Measurements from ENCODE around the gene ABCF1. TPM values are rescaled to one million over a fixed set of nuclear protein-coding genes. Genes with fewer than 3 reads are reported as not detected.

ABCF1 gene
- total and polyA plus RNA-seq, 4 donors = 20.4 to 33.9 (median 26.1) TPM

GRCh38 chr6:30544666-30545272, 26.5 kb upstream of the ABCF1 start:
- no peaks in the 10 kb centered on the region for H3K27me3 ChIP-seq (ENCODE audit: control insufficient read depth in 4 of 4, insufficient read depth in 4 of 4, low read length in 3 of 4)
- peak; percentile 84 to 89 for TF ChIP-seq RAD21 (IDR thresholded peaks at IDR 0.05)
- no peak for TF ChIP-seq MAX (IDR thresholded peaks at IDR 0.05)
- TF ChIP-seq CTCF (IDR thresholded peaks at IDR 0.05; ENCODE audit: low read depth, low read length, missing input control) = peak; percentile 84
- WGBS = 35% methylated on average over 6 of the region's 6 CpGs
- no peak overlapping the region for H3K9ac ChIP-seq (ENCODE audit: low read depth in 1 of 2, low read length in 2 of 2)
- peaks cover 0 to 9% (median 3%) of the 10 kb centered on the region in 4 donors for H3K4me1 ChIP-seq (ENCODE audit: control insufficient read depth in 4 of 4, insufficient read depth in 4 of 4, low read length in 3 of 4)
- no peak overlapping the region for H3K27ac ChIP-seq (ENCODE audit: low read depth in 1 of 2, low read length in 2 of 2)
- DNase-seq (ENCODE audit: low spot score) = no peak
- H3K36me3 ChIP-seq (ENCODE audit: control insufficient read depth in 4 of 4, insufficient read depth in 3 of 4, low read depth in 1 of 4, low read length in 3 of 4) = peaks cover 8 to 29% (median 16%) of the 10 kb centered on the region in 4 donors
- no peaks in the 10 kb centered on the region for H3K9me3 ChIP-seq (ENCODE audit: control insufficient read depth in 4 of 4, low read length in 3 of 4)
- H3K4me3 ChIP-seq (ENCODE audit: low read depth in 1 of 3, low read length in 3 of 3) = no peak overlapping the region

GRCh38 chr6:30547454-30547853, 23.8 kb upstream of the ABCF1 start:
- no peak for DNase-seq (ENCODE audit: low spot score)
- Histone ChIP-seq H3K9ac (ENCODE audit: low read depth in 1 of 2, low read length in 2 of 2) (no peak overlapping the region), H3K27me3 (ENCODE audit: control insufficient read depth in 4 of 4, insufficient read depth in 4 of 4, low read length in 3 of 4) (no peaks in the 10 kb centered on the region), H3K9me3 (ENCODE audit: control insufficient read depth in 4 of 4, low read length in 3 of 4) (no peaks in the 10 kb centered on the region), H3K4me1 (ENCODE audit: control insufficient read depth in 4 of 4, insufficient read depth in 4 of 4, low read length in 3 of 4) (no peaks in the 10 kb centered on the region), H3K27ac (ENCODE audit: low read depth in 1 of 2, low read length in 2 of 2) (no peak overlapping the region), H3K36me3 (ENCODE audit: control insufficient read depth in 4 of 4, insufficient read depth in 3 of 4, low read depth in 1 of 4, low read length in 3 of 4) (peaks cover 8 to 45% (median 23%) of the 10 kb centered on the region in 4 donors), H3K4me3 (ENCODE audit: low read depth in 1 of 3, low read length in 3 of 3) (no peak overlapping the region)
- 92% methylated on average over 6 of the region's 6 CpGs for WGBS
- TF ChIP-seq CTCF (IDR thresholded peaks at IDR 0.05; ENCODE audit: low read depth, low read length, missing input control) (no peak), GABPA (IDR thresholded peaks at IDR 0.05 in 1 of 2, conservative IDR thresholded peaks at IDR 0.05 in 1 of 2) (no peak), RAD21 (IDR thresholded peaks at IDR 0.05) (no peak), HNF4A (conservative IDR thresholded peaks at IDR 0.05) (no peak), TAF1 (conservative IDR thresholded peaks at IDR 0.05) (no peak)

- no peaks in the 10 kb centered on the region for H3K9me3 ChIP-seq (ENCODE audit: control insufficient read depth in 4 of 4, low read length in 3 of 4)
- no peak for DNase-seq (ENCODE audit: low spot score)
- H3K4me1 ChIP-seq (ENCODE audit: control insufficient read depth in 4 of 4, insufficient read depth in 4 of 4, low read length in 3 of 4) = no peaks in the 10 kb centered on the region
- no peak overlapping the region for H3K4me3 ChIP-seq (ENCODE audit: low read depth in 1 of 3, low read length in 3 of 3)
- WGBS = 61% methylated on average over 2 of the region's 2 CpGs
- peaks cover 8 to 51% (median 26%) of the 10 kb centered on the region in 4 donors for H3K36me3 ChIP-seq (ENCODE audit: control insufficient read depth in 4 of 4, insufficient read depth in 3 of 4, low read depth in 1 of 4, low read length in 3 of 4)
- H3K9ac ChIP-seq (ENCODE audit: low read depth in 1 of 2, low read length in 2 of 2) = no peak overlapping the region
- no peaks in the 10 kb centered on the region for H3K27me3 ChIP-seq (ENCODE audit: control insufficient read depth in 4 of 4, insufficient read depth in 4 of 4, low read length in 3 of 4)
- H3K27ac ChIP-seq (ENCODE audit: low read depth in 1 of 2, low read length in 2 of 2) = no peak overlapping the region
- TF ChIP-seq FOXA2 (IDR thresholded peaks at IDR 0.05) (no peak), REST (IDR thresholded peaks at IDR 0.05) (no peak), YY1 (IDR thresholded peaks at IDR 0.05) (no peak), HNF4A (conservative IDR thresholded peaks at IDR 0.05) (no peak), GABPA (IDR thresholded peaks at IDR 0.05 in 1 of 2, conservative IDR thresholded peaks at IDR 0.05 in 1 of 2) (no peak), CTCF (IDR thresholded peaks at IDR 0.05; ENCODE audit: low read depth, low read length, missing input control) (no peak)
These were observed 22.9 kb upstream of the ABCF1 start for GRCh38 chr6:30548375-30548774.

Measured in liver (tissue), 9 donors.